Measurements from ENCODE around the gene MAPK8. TPM values are rescaled to one million over a fixed set of nuclear protein-coding genes. Genes with fewer than 3 reads are reported as not detected.

Gene MAPK8
- total RNA-seq, 1 donor from 2014 or later = 42.3 TPM

GRCh38 chr10:48457949-48458661 lies 151.6 kb downstream of the MAPK8 start:
- no peaks in the 10 kb centered on the region for H3K9me3 ChIP-seq
- no peak for ATAC-seq
- TF ChIP-seq CTCF (IDR thresholded peaks at IDR 0.05) = no peak
- peaks cover 3% of the 10 kb centered on the region for H3K4me1 ChIP-seq
- H3K27me3 ChIP-seq = no peaks in the 10 kb centered on the region
- H3K27ac ChIP-seq = no peak overlapping the region
- DNase-seq = peak; percentile 48
- H3K4me3 ChIP-seq = no peak overlapping the region
- no peaks in the 10 kb centered on the region for H3K36me3 ChIP-seq
- intact Hi-C loops (cut with DNase I) = no loop called here

- ATAC-seq = no peak
- Histone ChIP-seq H3K4me3 (no peak overlapping the region), H3K27ac (no peak overlapping the region), H3K9me3 (no peaks in the 10 kb centered on the region), H3K27me3 (no peaks in the 10 kb centered on the region), H3K36me3 (no peaks in the 10 kb centered on the region), H3K4me1 (peaks cover 3% of the 10 kb centered on the region)
- TF ChIP-seq CTCF (IDR thresholded peaks at IDR 0.05) = no peak
- peak; percentile 41 for DNase-seq
- intact Hi-C loops (cut with DNase I) = no loop called here
Observed at GRCh38 chr10:48458662-48459048, 152.2 kb downstream of the MAPK8 start.

- peaks cover 3% of the 10 kb centered on the region for H3K4me1 ChIP-seq
- H3K27me3 ChIP-seq = no peaks in the 10 kb centered on the region
- intact Hi-C loops (cut with DNase I) = no loop called here
- no peak overlapping the region for H3K27ac ChIP-seq
- H3K4me3 ChIP-seq = no peak overlapping the region
- no peaks in the 10 kb centered on the region for H3K36me3 ChIP-seq
- TF ChIP-seq CTCF (IDR thresholded peaks at IDR 0.05) = no peak
- ATAC-seq = no peak
- no peaks in the 10 kb centered on the region for H3K9me3 ChIP-seq
- peak; percentile 64 for DNase-seq
Observed at GRCh38 chr10:48459270-48460150, 153.0 kb downstream of the MAPK8 start.

- no peaks in the 10 kb centered on the region for H3K9me3 ChIP-seq
- ATAC-seq (no peak), DNase-seq (no peak)
- H3K27ac ChIP-seq = no peak overlapping the region
- H3K36me3 ChIP-seq = no peaks in the 10 kb centered on the region
- H3K27me3 ChIP-seq = no peaks in the 10 kb centered on the region
- intact Hi-C loops (cut with DNase I) = no loop called here
- H3K4me1 ChIP-seq = peaks cover 3% of the 10 kb centered on the region
- H3K4me3 ChIP-seq = no peak overlapping the region
- TF ChIP-seq CTCF (IDR thresholded peaks at IDR 0.05) = no peak
Observed at GRCh38 chr10:48460182-48460581, 153.7 kb downstream of the MAPK8 start.

GRCh38 chr10:48461623-48462481 lies 155.4 kb downstream of the MAPK8 start:
- TF ChIP-seq CTCF (IDR thresholded peaks at IDR 0.05) = no peak
- H3K36me3 ChIP-seq = no peaks in the 10 kb centered on the region
- intact Hi-C loops (cut with DNase I) = no loop called here
- no peaks in the 10 kb centered on the region for H3K9me3 ChIP-seq
- no peak overlapping the region for H3K4me3 ChIP-seq
- H3K27ac ChIP-seq = no peak overlapping the region
- peaks cover 6% of the 10 kb centered on the region for H3K27me3 ChIP-seq
- no peaks in the 10 kb centered on the region for H3K4me1 ChIP-seq
- ATAC-seq (no peak), DNase-seq (no peak)
